A549 (cell line): ENCODE results near the gene SH2D4B.

ENCODE experiments used
- CTCF ChIP-seq: fragments of >200 bp; sonication (Bioruptor Twin); formaldehyde crosslinking; IDR thresholded peaks from 3 replicates; pipeline ENCODE4 v1.5.1; 2016
- EHF ChIP-seq: fragments of 250-450 bp; sonication (Bioruptor Pico); IDR thresholded peaks from 2 replicates; pipeline ENCODE4 v1.5.0; 2020; ENCODE audit warnings: mild to moderate bottlenecking
- EP300 ChIP-seq, 2 experiments: fragments of >200 bp; sonication (Bioruptor Twin); formaldehyde crosslinking; IDR thresholded peaks; 2 replicates in 1 of 2; 3 replicates in 1 of 2; pipeline ENCODE4 v1.6.1; 2016 to 2017
- NFE2L2 ChIP-seq: fragments of 150-350 bp; conservative IDR thresholded peaks from 2 replicates; pipeline ENCODE4 v1.6.1; 2014; ENCODE audit warnings: low read length
- POLR2A ChIP-seq: IDR thresholded peaks from 2 replicates; pipeline ENCODE4 v1.6.1; 2012; ENCODE audit warnings: mild to moderate bottlenecking, low read length
- ZFP36 ChIP-seq: fragments of 450-650 bp; IDR thresholded peaks from 2 replicates; pipeline ENCODE4 v1.6.1; 2014; ENCODE audit warnings: borderline replicate concordance; ENCODE audit not compliant: partially characterized antibody
- TF ChIP-seq, protein P1 (sequence below): fragments of 250-450 bp; sonication (Bioruptor Pico); IDR thresholded peaks from 2 replicates; pipeline ENCODE4 v1.5.0; 2020; ENCODE audit warnings: low read depth, mild to moderate bottlenecking, moderate library complexity

- TF ChIP-seq CTCF (no peak), EHF (CRISPR knock-in tag) (no peak), ZFP36 (no peak), NFE2L2 (no peak), POLR2A (no peak), EP300 (IDR thresholded peaks at IDR 0.05) (no peak)
- TF ChIP-seq, protein P1, sequence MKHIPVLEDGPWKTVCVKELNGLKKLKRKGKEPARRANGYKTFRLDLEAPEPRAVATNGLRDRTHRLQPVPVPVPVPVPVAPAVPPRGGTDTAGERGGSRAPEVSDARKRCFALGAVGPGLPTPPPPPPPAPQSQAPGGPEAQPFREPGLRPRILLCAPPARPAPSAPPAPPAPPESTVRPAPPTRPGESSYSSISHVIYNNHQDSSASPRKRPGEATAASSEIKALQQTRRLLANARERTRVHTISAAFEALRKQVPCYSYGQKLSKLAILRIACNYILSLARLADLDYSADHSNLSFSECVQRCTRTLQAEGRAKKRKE (CRISPR knock-in tag), result no peak
Measured at GRCh38 chr10:80503584-80504157, 34.0 kb upstream of the SH2D4B start.
